Prostate gland (tissue), 2 donors: ENCODE measurements around the gene AFF3. TPM values are rescaled to one million over a fixed set of nuclear protein-coding genes. Genes with fewer than 3 reads are reported as not detected.
"Not testable (repeated sequence)": the region's sequence is repeated elsewhere in the genome, so short reads cannot be mapped to it uniquely, and the experiment has no call there.

Source experiments
- DNase-seq: peaks from one replicate; pipeline ENCODE4 v3.0.0-alpha.2; 2019; ENCODE audit warnings: low spot score
- H3K27ac ChIP-seq, 2 donors: fragments of 200-600 bp; sonication (generic); 2 replicates each; pipeline ENCODE4 v1.5.1; 2017 to 2019
- H3K27me3 ChIP-seq: fragments of 200-600 bp; sonication (generic); replicated peaks from 2 replicates; pipeline ENCODE4 v1.5.1; 2019; ENCODE audit not compliant: insufficient read depth
- H3K36me3 ChIP-seq, 2 donors: fragments of 200-600 bp; sonication (generic); 1 replicate in 1 of 2; 2 replicates in 1 of 2; pipeline versions ENCODE4 v1.5.1 to v1.8.1; 2017 to 2019
- H3K4me1 ChIP-seq: fragments of 200-600 bp; sonication (generic); replicated peaks from 2 replicates; pipeline ENCODE4 v1.5.1; 2019
- H3K4me3 ChIP-seq, 2 donors: fragments of 200-600 bp; sonication (generic); 2 replicates each; pipeline ENCODE4 v1.5.1; 2017 to 2019
- H3K9me3 ChIP-seq: fragments of 200-600 bp; sonication (generic); 2 replicates; pipeline ENCODE4 v1.5.1; 2017
- CTCF ChIP-seq, 4 experiments: fragments of 200-600 bp in 2 of 4; fragments of 450-650 bp in 2 of 4; sonication (generic) in 2 of 4; IDR thresholded peaks; 1 replicate in 3 of 4; 2 replicates in 1 of 4; pipeline ENCODE4 v1.5.1; 2016 to 2019; ENCODE audit warnings: antibody characterized with exemption in 4 of 4, mild to moderate bottlenecking in 2 of 4, moderate library complexity in 2 of 4
- POLR2A ChIP-seq: fragments of 450-650 bp; IDR thresholded peaks from one replicate; pipeline ENCODE4 v1.6.1; 2016; ENCODE audit warnings: antibody characterized with exemption, mild to moderate bottlenecking
- POLR2AphosphoS5 ChIP-seq: sonication (generic); formaldehyde crosslinking; IDR thresholded peaks from one replicate; pipeline ENCODE4 v1.6.1; 2017; ENCODE audit warnings: antibody characterized with exemption
- WGBS: methylation state at CpG from one replicate; pipeline ENCODE4 v1.1.5; 2018; 5-methylcytosine and 5-hydroxymethylcytosine counted together
- intact Hi-C: fragments of 100-400 bp; cut with DNase I; formaldehyde crosslinking; loops from one replicate; pipeline ENCODE4 v1.14.2; 2022
- total RNA-seq, 2 donors: library from RNA; depleted of rRNA; stranded (reverse); fragments of >200 nt; gene quantifications; one replicate each; pipeline ENCODE4 v1.1.0, GENCODE V29; 2016

Gene AFF3
- total RNA-seq, 2 donors from 2014 or later = 74.4 to 113 TPM

DNA sequence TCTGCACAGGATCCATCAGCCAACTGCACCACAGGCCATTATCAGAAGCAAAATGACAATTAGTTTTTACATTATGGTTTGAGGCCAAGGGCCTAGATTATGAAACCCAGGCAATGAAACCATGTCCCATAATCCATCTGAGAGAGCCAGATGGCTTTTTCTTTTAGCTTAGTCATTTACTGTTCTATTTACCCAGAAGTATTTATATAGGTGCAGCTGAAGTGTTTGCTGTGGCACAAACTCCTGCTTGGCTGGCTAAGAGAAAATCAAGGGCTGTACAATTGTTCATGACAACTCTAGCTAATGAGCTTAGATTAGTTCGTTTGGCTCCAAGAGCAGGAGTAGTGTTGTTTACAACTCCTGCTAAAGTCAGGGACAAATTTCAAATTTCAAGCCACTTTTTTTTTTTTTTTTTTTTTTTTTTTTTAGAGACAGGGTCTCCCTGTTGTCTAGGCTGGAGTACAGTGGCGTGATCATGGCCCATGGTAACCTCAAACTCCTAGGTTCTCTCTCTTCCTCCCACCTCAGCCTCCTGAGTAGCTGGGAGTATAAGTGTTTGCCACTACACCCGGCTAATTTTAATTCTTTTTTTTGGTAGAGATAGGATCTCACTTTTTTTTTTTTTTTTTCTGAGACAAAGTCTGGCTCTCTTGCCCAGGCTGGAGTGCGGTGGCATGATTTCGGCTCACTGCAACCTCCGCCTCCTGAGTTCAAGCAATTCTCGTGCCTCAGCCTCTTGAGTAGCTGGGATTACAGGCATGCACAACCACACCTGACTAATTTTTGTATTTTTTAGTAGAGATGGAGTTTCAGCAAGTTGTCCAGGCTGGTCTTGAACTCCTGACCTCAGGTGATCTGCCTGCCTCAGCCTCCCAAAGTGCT lies 634.2 kb downstream of the AFF3 start:
- intact Hi-C loops = no loop called here
- H3K27ac ChIP-seq = no peak overlapping the region
- TF ChIP-seq POLR2A (no peak), CTCF (IDR thresholded peaks at IDR 0.05) (no peak), POLR2AphosphoS5 (no peak)
- H3K27me3 ChIP-seq = no peaks in the 10 kb centered on the region
- no peak for DNase-seq
- H3K9me3 ChIP-seq = no peaks in the 10 kb centered on the region
- no peak overlapping the region for H3K4me3 ChIP-seq
- no peaks in the 10 kb centered on the region for H3K36me3 ChIP-seq
- WGBS = 79% methylated on average over 7 of the region's 7 CpGs
- no peaks in the 10 kb centered on the region for H3K4me1 ChIP-seq

DNA sequence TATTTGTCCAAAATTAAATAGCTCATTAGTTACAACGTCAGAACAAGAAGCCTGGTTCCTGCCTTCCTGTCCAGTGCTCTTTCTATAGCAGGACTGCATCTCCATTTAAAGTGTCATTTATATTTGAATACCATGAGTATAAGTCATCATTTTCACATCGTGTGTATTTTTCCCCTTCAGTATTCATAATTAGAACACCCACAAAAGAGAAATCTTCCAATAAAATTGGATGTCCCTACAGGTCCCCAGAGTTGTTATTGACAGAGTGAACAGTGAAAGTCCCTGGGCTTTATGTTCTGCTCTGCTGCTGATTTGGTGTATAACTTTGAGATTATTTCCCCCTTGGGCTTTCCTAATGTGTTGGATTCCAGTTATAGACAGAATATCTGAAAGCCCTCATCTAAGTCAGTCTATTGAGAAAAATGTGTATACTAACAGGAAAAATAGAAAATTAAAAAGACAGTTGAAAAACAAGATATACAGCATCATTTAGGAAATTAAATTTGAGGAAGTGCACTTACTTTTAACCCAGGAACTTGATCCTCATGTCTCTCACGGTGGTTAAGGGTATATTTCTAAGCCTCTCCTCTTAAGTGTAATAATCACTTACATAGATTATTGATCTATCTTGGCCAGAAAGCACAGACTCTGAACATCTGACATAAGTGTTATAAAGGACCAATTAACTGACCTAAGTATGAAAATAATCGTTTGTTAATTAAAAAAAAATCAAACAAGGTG lies 637.4 kb downstream of the AFF3 start:
- no peaks in the 10 kb centered on the region for H3K27me3 ChIP-seq
- no peak for DNase-seq
- no peak overlapping the region for H3K27ac ChIP-seq
- H3K4me1 ChIP-seq = no peaks in the 10 kb centered on the region
- WGBS = 38% methylated on average over 4 of the region's 4 CpGs
- intact Hi-C loops = no loop called here
- TF ChIP-seq CTCF (IDR thresholded peaks at IDR 0.05) (no peak), POLR2A (no peak), POLR2AphosphoS5 (no peak)
- H3K36me3 ChIP-seq = no peaks in the 10 kb centered on the region
- no peaks in the 10 kb centered on the region for H3K9me3 ChIP-seq
- no peak overlapping the region for H3K4me3 ChIP-seq

GRCh38 chr2:99503662-99504416 lies 638.6 kb downstream of the AFF3 start:
- H3K4me1 ChIP-seq, H3K36me3 ChIP-seq, H3K4me3 ChIP-seq, DNase-seq, H3K27me3 ChIP-seq, H3K27ac ChIP-seq, intact Hi-C loops, H3K9me3 ChIP-seq: not testable (repeated sequence)
- WGBS = 78% methylated on average over 8 of the region's 8 CpGs

DNA sequence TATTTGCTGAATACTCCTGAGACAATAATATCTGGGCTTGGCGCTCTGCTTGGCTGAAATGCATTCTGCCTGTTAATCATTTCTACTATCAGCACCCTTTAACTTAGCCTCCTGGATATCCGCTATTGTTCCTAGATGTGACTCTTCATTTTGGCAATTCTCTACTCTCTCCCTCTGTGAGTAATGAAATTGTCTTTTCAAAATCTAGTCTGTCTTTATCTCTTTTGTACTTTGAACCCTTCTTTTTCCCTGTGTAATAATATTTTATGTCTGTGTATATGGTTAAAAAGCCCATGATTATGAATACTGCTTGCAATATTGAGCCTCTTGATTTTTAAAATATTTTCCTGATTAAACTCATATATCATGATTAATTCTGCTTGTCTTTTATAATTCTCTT lies 646.4 kb downstream of the AFF3 start:
- no peak for TF ChIP-seq POLR2AphosphoS5
- TF ChIP-seq CTCF (IDR thresholded peaks at IDR 0.05) = no peak
- no peak for TF ChIP-seq POLR2A
- Histone ChIP-seq H3K27me3 (no peaks in the 10 kb centered on the region), H3K4me1 (no peaks in the 10 kb centered on the region), H3K27ac (no peak overlapping the region), H3K9me3 (no peaks in the 10 kb centered on the region), H3K4me3 (no peak overlapping the region), H3K36me3 (no peaks in the 10 kb centered on the region)
- intact Hi-C loops = loop anchor here (10.0 kb wide), 1 partner anchor 311 kb away; the partner anchor contains the start of genes MITD1 and MRPL30
- no peak for DNase-seq
- WGBS = 88% methylated on average over 2 of the region's 2 CpGs

Other genes with a start within 250 kb of the AFF3 start
- gene LONRF2, start 179.9 kb upstream of the AFF3 start, total RNA-seq = 10 to 100 TPM in 1 of 2 donors, 1 to 10 TPM in 1; 8.2 to 20.4 TPM